ENCODE results near the gene SKAP2. TPM values are rescaled to one million over a fixed set of nuclear protein-coding genes. Genes with fewer than 3 reads are reported as not detected.
A peak's percentile ranks its signal among the peaks of the same experiment; 100 is the strongest.

SKAP2 gene
- total RNA-seq, 1 donor from 2014 or later, result 3.5 TPM

DNA sequence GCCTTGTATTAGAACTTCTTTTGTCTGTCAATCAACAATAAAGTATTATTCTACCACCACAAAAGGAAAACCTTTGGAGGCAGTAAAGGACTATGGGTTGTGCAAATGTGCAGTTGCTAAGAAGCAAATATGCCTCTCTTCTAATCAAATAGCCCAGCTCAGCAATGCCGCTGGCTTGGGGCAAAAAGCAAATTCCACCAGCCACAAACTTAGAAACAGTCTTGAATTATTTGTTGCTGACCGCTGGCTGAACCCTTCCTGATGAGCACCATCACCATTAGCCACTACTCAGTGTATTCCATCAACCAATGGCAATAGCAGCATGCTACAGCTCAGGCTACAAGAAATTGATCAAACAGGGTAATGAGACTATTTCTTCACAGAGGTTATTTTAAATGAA is 51.0 kb downstream of the SKAP2 start:
- Mint-ChIP-seq H3K4me1 (peaks cover 10% of the 10 kb centered on the region), H3K4me3 (no peak overlapping the region), H3K9me3 (no peaks in the 10 kb centered on the region), H3K27me3 (ENCODE audit: low read depth) (no peaks in the 10 kb centered on the region), H3K36me3 (ENCODE audit: low read depth) (peaks cover 6% of the 10 kb centered on the region), H3K27ac (ENCODE audit: unreplicated experiment) (peak overlapping the region; percentile 62)
- TF ChIP-seq, protein P1, sequence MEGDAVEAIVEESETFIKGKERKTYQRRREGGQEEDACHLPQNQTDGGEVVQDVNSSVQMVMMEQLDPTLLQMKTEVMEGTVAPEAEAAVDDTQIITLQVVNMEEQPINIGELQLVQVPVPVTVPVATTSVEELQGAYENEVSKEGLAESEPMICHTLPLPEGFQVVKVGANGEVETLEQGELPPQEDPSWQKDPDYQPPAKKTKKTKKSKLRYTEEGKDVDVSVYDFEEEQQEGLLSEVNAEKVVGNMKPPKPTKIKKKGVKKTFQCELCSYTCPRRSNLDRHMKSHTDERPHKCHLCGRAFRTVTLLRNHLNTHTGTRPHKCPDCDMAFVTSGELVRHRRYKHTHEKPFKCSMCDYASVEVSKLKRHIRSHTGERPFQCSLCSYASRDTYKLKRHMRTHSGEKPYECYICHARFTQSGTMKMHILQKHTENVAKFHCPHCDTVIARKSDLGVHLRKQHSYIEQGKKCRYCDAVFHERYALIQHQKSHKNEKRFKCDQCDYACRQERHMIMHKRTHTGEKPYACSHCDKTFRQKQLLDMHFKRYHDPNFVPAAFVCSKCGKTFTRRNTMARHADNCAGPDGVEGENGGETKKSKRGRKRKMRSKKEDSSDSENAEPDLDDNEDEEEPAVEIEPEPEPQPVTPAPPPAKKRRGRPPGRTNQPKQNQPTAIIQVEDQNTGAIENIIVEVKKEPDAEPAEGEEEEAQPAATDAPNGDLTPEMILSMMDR (conservative IDR thresholded peaks at IDR 0.05), result no peak
- no peak for DNase-seq (ENCODE audit: low read depth, low spot score)

DNA sequence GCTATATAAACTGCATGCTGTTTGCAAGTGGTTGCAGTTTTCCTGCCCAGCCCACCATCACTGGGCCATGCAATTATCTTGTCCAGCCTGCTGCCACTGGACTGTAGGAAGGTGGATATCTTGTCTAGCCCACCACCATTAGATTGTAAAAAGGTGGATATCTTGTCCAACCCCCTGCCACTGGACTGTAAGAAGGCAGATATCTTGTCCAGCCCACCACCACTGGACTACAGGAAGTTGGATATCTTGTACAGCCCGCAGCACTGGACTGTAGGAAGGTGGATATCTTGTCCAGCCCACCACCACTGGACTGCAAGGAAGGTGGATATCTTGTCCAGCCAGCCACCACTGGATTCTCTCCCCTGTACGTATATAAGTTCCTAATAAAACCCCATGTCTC is 69.8 kb downstream of the SKAP2 start:
- no peaks in the 10 kb centered on the region for H3K27me3 Mint-ChIP-seq (ENCODE audit: low read depth)
- TF ChIP-seq, protein P1 (conservative IDR thresholded peaks at IDR 0.05), result no peak
- H3K36me3 Mint-ChIP-seq (ENCODE audit: low read depth), result peaks cover 5% of the 10 kb centered on the region
- no peak for DNase-seq (ENCODE audit: low read depth, low spot score)
- peaks cover 14% of the 10 kb centered on the region for H3K9me3 Mint-ChIP-seq
- H3K27ac Mint-ChIP-seq (ENCODE audit: unreplicated experiment), result no peak overlapping the region
- no peaks in the 10 kb centered on the region for H3K4me1 Mint-ChIP-seq
- no peak overlapping the region for H3K4me3 Mint-ChIP-seq

DNA sequence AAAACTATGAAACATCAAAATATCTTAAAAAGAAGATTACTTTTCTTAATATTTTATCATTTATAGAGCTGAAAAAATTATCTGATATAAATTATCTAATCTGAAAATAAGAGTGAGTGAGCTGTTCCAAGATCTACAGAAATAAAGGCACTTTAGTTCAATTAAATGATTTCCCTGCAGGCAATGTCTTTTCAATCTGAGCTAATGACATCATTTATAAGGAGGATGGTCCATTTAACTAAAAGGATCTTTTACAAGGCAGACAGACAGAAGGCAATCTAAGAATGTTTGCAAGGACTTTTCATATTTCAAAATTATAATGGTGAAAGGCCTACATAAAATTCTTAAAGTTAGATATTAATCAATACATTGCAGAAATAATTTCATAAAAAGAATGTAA is 71.8 kb downstream of the SKAP2 start:
- DNase-seq (ENCODE audit: low read depth, low spot score), result no peak
- no peaks in the 10 kb centered on the region for H3K9me3 Mint-ChIP-seq
- H3K4me3 Mint-ChIP-seq, result no peak overlapping the region
- H3K27ac Mint-ChIP-seq (ENCODE audit: unreplicated experiment), result no peak overlapping the region
- no peaks in the 10 kb centered on the region for H3K27me3 Mint-ChIP-seq (ENCODE audit: low read depth)
- no peaks in the 10 kb centered on the region for H3K4me1 Mint-ChIP-seq
- peaks cover 2% of the 10 kb centered on the region for H3K36me3 Mint-ChIP-seq (ENCODE audit: low read depth)
- TF ChIP-seq, protein P1 (conservative IDR thresholded peaks at IDR 0.05), result no peak

DNA sequence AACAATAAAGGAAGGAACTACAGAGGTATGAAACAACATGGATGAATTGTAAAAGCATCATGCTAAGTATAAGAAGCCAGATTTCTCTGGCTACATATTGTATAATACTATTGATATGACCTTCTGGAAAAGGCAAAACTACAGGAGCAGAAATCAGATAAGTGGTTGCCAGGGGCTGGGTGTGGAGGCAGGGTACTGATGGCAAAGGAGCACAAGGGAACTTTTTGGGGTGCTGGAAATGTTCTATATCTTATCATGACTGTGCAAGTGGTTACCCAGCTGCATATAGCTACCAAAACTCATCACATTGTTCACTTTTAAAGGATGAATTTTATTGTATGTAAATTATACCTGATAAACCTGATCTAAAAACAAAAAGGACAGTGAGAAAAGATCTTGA is 72.4 kb downstream of the SKAP2 start:
- TF ChIP-seq, protein P1 (conservative IDR thresholded peaks at IDR 0.05), result no peak
- Mint-ChIP-seq H3K27me3 (ENCODE audit: low read depth) (no peaks in the 10 kb centered on the region), H3K4me1 (no peaks in the 10 kb centered on the region), H3K9me3 (no peaks in the 10 kb centered on the region), H3K4me3 (no peak overlapping the region), H3K27ac (ENCODE audit: unreplicated experiment) (no peak overlapping the region), H3K36me3 (ENCODE audit: low read depth) (peaks cover 2% of the 10 kb centered on the region)
- DNase-seq (ENCODE audit: low read depth, low spot score), result no peak

DNA sequence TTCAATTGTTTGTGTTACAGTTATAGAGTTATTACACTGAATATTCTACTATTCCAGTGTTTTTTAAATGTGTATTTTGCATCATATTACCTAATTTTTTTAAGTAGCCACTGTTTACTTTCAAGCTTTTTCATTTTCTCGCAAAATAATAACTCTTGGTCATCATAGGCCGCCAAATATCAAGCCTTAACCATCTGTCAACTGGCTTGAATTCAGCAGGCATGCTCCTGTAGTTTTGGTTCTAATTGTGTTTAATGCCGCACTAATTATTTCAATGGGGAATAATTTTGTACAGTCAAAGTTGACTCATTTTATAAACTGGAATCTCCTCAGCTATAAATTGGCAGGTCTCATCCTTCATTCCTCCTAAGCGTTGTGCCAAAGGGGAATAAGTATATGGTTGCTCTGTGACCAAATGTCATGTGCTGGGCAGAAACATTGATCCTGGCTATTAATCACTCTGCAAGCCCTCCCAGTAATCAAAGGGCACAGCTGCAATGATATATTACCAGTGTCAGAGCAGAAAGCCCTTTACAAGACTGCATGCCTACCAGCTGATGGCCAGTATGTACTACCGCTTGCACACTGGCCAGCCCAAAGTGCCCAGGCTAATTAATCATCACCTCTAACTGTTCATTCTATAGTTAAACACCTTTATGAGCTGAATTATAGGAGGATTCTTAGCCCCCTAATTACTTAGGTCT is 74.8 kb downstream of the SKAP2 start:
- no peaks in the 10 kb centered on the region for H3K36me3 Mint-ChIP-seq (ENCODE audit: low read depth)
- TF ChIP-seq, protein P1 (conservative IDR thresholded peaks at IDR 0.05), result no peak
- H3K27ac Mint-ChIP-seq (ENCODE audit: unreplicated experiment), result no peak overlapping the region
- DNase-seq (ENCODE audit: low read depth, low spot score), result no peak
- no peaks in the 10 kb centered on the region for H3K4me1 Mint-ChIP-seq
- no peak overlapping the region for H3K4me3 Mint-ChIP-seq
- no peaks in the 10 kb centered on the region for H3K9me3 Mint-ChIP-seq
- H3K27me3 Mint-ChIP-seq (ENCODE audit: low read depth), result no peaks in the 10 kb centered on the region
